SK-N-SH (cell line): ENCODE measurements around the gene PPM1L. TPM values are rescaled to one million over a fixed set of nuclear protein-coding genes. Genes with fewer than 3 reads are reported as not detected.
A peak's percentile ranks its signal among the peaks of the same experiment; 100 is the strongest.

ENCODE experiments used
- CTCF ChIA-PET: fragments of 300-600, 350-600 bp; formaldehyde crosslinking; extraction: SDS; loops from one replicate; lab custom pipeline; 2021; lab: Yijun Ruan, JAX
- POLR2A ChIA-PET: fragments of 350-600 bp; sonication (Branson Sonifier 250); formaldehyde crosslinking; extraction: SDS; loops from one replicate; lab custom pipeline; 2020; ENCODE audit warnings: antibody characterized with exemption, inconsistent platforms; lab: Yijun Ruan, JAX
- DNase-seq: peaks from one replicate; pipeline ENCODE4 v3.0.0; 2012
- H2AFZ ChIP-seq: fragments of 200-600 bp; sonication (generic); 2 replicates; pipeline ENCODE4 v1.8.1; 2016; ENCODE audit warnings: antibody characterized with exemption, mild to moderate bottlenecking, low read depth
- H3F3A ChIP-seq: fragments of 200-600 bp; sonication (generic); replicated peaks from 2 replicates; pipeline ENCODE3; 2016; ENCODE audit warnings: antibody characterized with exemption, mild to moderate bottlenecking; ENCODE audit not compliant: insufficient read depth
- H3K27ac ChIP-seq, 2 experiments: fragments of 200-500 bp in 1 of 2; fragments of 200-600 bp in 1 of 2; sonication (Bioruptor generic) in 1 of 2; sonication (generic), shearing (Covaris generic) in 1 of 2; 2 replicates each; pipeline versions ENCODE4 v1.5.1 to v1.6.1; 2014 to 2016; ENCODE audit warnings: low read depth in 2 of 2, inconsistent platforms in 1 of 2, low read length in 1 of 2, mild to moderate bottlenecking in 1 of 2, mixed read lengths in 1 of 2
- H3K27me3 ChIP-seq: fragments of 200-600 bp; sonication (generic), shearing (Covaris generic); 2 replicates; pipeline ENCODE4 v1.6.1; 2016; ENCODE audit warnings: mixed run types; ENCODE audit not compliant: insufficient read depth
- H3K36me3 ChIP-seq, 2 experiments: fragments of 200-500 bp in 1 of 2; fragments of 200-600 bp in 1 of 2; sonication (Bioruptor generic) in 1 of 2; sonication (generic) in 1 of 2; replicated peaks in 1 of 2; 2 replicates each; pipeline versions ENCODE3 to v1.5.1; 2014 to 2016; ENCODE audit warnings: low read length in 1 of 2, mild to moderate bottlenecking in 1 of 2; ENCODE audit not compliant: insufficient read depth in 2 of 2, control insufficient read depth in 1 of 2
- H3K4me1 ChIP-seq, 2 experiments: fragments of 200-500 bp in 1 of 2; fragments of 200-600 bp in 1 of 2; sonication (Bioruptor generic) in 1 of 2; sonication (generic), shearing (Covaris generic) in 1 of 2; 2 replicates each; pipeline versions ENCODE4 v1.5.1 to v1.6.1; 2014 to 2016; ENCODE audit warnings: low read depth in 1 of 2, low read length in 1 of 2, mixed run types in 1 of 2; ENCODE audit not compliant: insufficient read depth in 2 of 2, control insufficient read depth in 1 of 2
- H3K4me2 ChIP-seq: fragments of 200-600 bp; sonication (generic), shearing (Covaris generic); 2 replicates; pipeline ENCODE4 v1.6.1; 2017; ENCODE audit warnings: mixed run types
- H3K4me3 ChIP-seq, 2 experiments: fragments of 200-500 bp in 1 of 2; fragments of 200-600 bp in 1 of 2; sonication (Bioruptor generic) in 1 of 2; sonication (generic), shearing (Covaris generic) in 1 of 2; 2 replicates each; pipeline versions ENCODE4 v1.5.1 to v1.8.1; 2014 to 2016; ENCODE audit warnings: low read depth in 2 of 2, inconsistent platforms in 1 of 2, low read length in 1 of 2, mild to moderate bottlenecking in 1 of 2, mixed read lengths in 1 of 2, moderate library complexity in 1 of 2
- H3K79me2 ChIP-seq: fragments of 200-600 bp; sonication (generic); 2 replicates; pipeline ENCODE4 v1.8.1; 2017; ENCODE audit warnings: mild to moderate bottlenecking; ENCODE audit not compliant: insufficient read depth
- H3K9ac ChIP-seq: fragments of 200-600 bp; sonication (generic); 2 replicates; pipeline ENCODE4 v1.6.1; 2017; ENCODE audit warnings: mixed run types
- H3K9me2 ChIP-seq: fragments of 200-600 bp; sonication (generic); 2 replicates; pipeline ENCODE4 v1.6.1; 2017; ENCODE audit warnings: mixed run types
- H3K9me3 ChIP-seq: fragments of 200-600 bp; sonication (generic); 2 replicates; pipeline ENCODE4 v1.6.1; 2017; ENCODE audit warnings: mixed run types, mild to moderate bottlenecking, moderate library complexity
- H4K20me1 ChIP-seq: fragments of 200-600 bp; sonication (generic); 2 replicates; pipeline ENCODE4 v1.6.1; 2017; ENCODE audit warnings: mild to moderate bottlenecking, mixed run types; ENCODE audit not compliant: insufficient read depth
- FOXM1 ChIP-seq: IDR thresholded peaks from 2 replicates; pipeline ENCODE4 v1.4.0; 2012; ENCODE audit warnings: low read depth, mild to moderate bottlenecking
- GATA2 ChIP-seq: sonication (generic); formaldehyde crosslinking; IDR thresholded peaks from 2 replicates; pipeline ENCODE4 v1.5.0; 2020; ENCODE audit warnings: mild to moderate bottlenecking, missing genetic modification reagents
- NRF1 ChIP-seq: IDR thresholded peaks from 2 replicates; pipeline ENCODE4 v1.6.1; 2012; ENCODE audit warnings: low read depth, mild to moderate bottlenecking, low read length
- RAD21 ChIP-seq: IDR thresholded peaks from 2 replicates; pipeline ENCODE4 v1.6.1; 2012; ENCODE audit warnings: mild to moderate bottlenecking, low read length
- SMC3 ChIP-seq: IDR thresholded peaks from 2 replicates; pipeline ENCODE4 v1.6.1; 2012; ENCODE audit warnings: low read depth, low read length, improper control_type of control experiment
- WGBS: methylation state at CpG from one replicate; pipeline ENCODE4 v1.1.6; 2017; ENCODE audit warnings: low lambda C conversion rate; 5-methylcytosine and 5-hydroxymethylcytosine counted together
- polyA plus RNA-seq, 3 experiments: library from polyadenylated mRNA; depleted of rRNA; stranded (reverse); fragments of >200 nt; gene quantifications; 2 replicates each; pipeline ENCODE4 v1.2.3, GENCODE V29; 2012
- TF ChIP-seq, protein P1 (sequence below): fragments of 150-350 bp; IDR thresholded peaks from 2 replicates; pipeline ENCODE4 v1.6.1; 2017; ENCODE audit warnings: antibody characterized with exemption, low read length, low read depth, borderline replicate concordance

The PPM1L gene
- polyA plus RNA-seq, 1 of the 3 experiments (the other 2 are of a cell fraction) = 0.16 TPM

DNA sequence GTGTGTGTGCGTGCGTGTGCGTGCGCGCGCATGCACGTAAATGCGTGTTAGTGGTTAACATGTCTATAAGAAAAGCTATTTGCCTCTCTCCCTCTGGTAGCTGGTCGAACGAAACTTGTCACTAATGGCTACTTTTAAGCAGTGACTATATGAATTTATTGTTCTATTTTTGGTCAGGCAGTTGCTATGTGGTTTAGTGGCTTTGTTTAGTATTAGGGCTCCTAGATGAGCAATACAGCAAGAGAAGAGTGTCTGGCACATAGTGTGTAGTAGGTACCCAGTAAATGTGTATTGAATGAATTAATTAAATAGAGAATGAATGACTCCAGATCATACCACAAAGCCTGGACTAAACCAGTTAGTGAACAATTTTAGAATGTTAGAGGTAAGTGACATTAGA lies 171.6 kb downstream of the PPM1L start:
- H3K4me3 ChIP-seq = no peak overlapping the region
- no peaks in the 10 kb centered on the region for H4K20me1 ChIP-seq
- H2AFZ ChIP-seq = no peak overlapping the region
- H3K27ac ChIP-seq = no peak overlapping the region
- WGBS = 58% methylated on average over 10 of the region's 10 CpGs
- H3K9ac ChIP-seq = no peak overlapping the region
- no peak for DNase-seq
- no peaks in the 10 kb centered on the region for H3K36me3 ChIP-seq
- H3K79me2 ChIP-seq = no peaks in the 10 kb centered on the region
- peaks cover 0 to 9% of the 10 kb centered on the region in 2 experiments; a peak in 2 of 4 replicates for H3K4me1 ChIP-seq
- H3K9me2 ChIP-seq = no peaks in the 10 kb centered on the region
- no peak for TF ChIP-seq NRF1
- no peak for TF ChIP-seq FOXM1
- ChIA-PET POLR2A (no interaction called here), CTCF (interaction anchor here (0.8 to 3.1 kb wide), 6 partner anchors 11 to 169 kb away, joined by 3 to 9 read pairs (median 4); no protein-coding TSS in a partner anchor)
- no peak overlapping the region for H3K4me2 ChIP-seq
- H3K27me3 ChIP-seq = no peaks in the 10 kb centered on the region
- no peaks in the 10 kb centered on the region for H3K9me3 ChIP-seq
- H3F3A ChIP-seq = no peaks in the 10 kb centered on the region

DNA sequence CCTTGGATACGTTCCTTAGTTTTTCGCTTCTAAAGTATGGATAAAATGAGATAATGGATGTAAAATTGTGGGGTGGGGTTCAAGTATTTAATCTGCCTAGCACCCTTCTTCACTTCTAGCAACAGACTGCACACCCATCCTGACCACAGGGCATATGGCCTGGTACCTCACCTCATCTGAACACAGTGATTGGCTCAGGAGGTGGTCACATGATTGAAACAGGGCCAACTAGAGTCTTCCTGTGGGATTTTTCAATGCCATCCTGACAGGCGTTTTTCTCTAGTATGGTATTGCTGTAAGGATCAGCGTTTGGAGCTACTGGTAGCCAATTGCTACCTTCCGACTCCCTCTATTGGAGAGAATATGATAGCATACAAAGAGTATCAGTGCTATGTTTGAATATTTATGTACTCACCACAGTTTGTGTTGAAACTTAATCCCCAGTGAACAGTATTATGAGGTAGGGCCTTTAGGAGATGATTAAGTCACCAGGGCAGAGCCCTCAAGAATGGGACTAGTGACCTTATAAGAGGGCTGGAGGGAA lies 172.2 kb downstream of the PPM1L start:
- DNase-seq = no peak
- ChIA-PET POLR2A (no interaction called here), CTCF (interaction anchor here (1.0 to 5.9 kb wide), 7 partner anchors 10 to 351 kb away, joined by 3 to 33 read pairs (median 4); no protein-coding TSS in a partner anchor)

GRCh38 chr3:160929595-160929994 lies 173.6 kb downstream of the PPM1L start:
- Histone ChIP-seq H3K4me3 (no peak overlapping the region), H3K9me2 (no peaks in the 10 kb centered on the region), H3K4me2 (no peak overlapping the region), H3K4me1 (peaks cover 0 to 9% of the 10 kb centered on the region in 2 experiments; a peak in 2 of 4 replicates), H3K27me3 (no peaks in the 10 kb centered on the region), H3K9me3 (no peaks in the 10 kb centered on the region), H3K79me2 (no peaks in the 10 kb centered on the region), H3K9ac (no peak overlapping the region), H3K27ac (no peak overlapping the region), H3F3A (no peaks in the 10 kb centered on the region), H3K36me3 (no peaks in the 10 kb centered on the region), H4K20me1 (no peaks in the 10 kb centered on the region), H2AFZ (no peak overlapping the region)
- TF ChIP-seq SMC3 (peak; percentile 19; the same call in 1 of the 2 replicates), GATA2 (CRISPR knock-in tag) (no peak), RAD21 (peak; percentile 40; the same call in 1 of the 2 replicates)
- ChIA-PET POLR2A (no interaction called here), CTCF (interaction anchor here (1.3 to 7.4 kb wide), 5 partner anchors 9 to 171 kb away, joined by 3 to 46 read pairs (median 9); no protein-coding TSS in a partner anchor)
- DNase-seq = peak; percentile 29
- WGBS = 43% methylated on average over 2 of the region's 2 CpGs

More for the DNA sequence above, 172.2 kb downstream of the PPM1L start:
- TF ChIP-seq, protein P1, sequence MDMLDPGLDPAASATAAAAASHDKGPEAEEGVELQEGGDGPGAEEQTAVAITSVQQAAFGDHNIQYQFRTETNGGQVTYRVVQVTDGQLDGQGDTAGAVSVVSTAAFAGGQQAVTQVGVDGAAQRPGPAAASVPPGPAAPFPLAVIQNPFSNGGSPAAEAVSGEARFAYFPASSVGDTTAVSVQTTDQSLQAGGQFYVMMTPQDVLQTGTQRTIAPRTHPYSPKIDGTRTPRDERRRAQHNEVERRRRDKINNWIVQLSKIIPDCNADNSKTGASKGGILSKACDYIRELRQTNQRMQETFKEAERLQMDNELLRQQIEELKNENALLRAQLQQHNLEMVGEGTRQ = no peak
- TF ChIP-seq RAD21 = peak; percentile 43; the same call in 1 of the 2 replicates
- no peaks in the 10 kb centered on the region for H3K36me3 ChIP-seq
- no peaks in the 10 kb centered on the region for H3F3A ChIP-seq
- H3K27ac ChIP-seq = no peak overlapping the region
- WGBS = 73% methylated on average over 5 of the region's 5 CpGs
- no peaks in the 10 kb centered on the region for H4K20me1 ChIP-seq
- no peak overlapping the region for H2AFZ ChIP-seq
- H3K79me2 ChIP-seq = no peaks in the 10 kb centered on the region
- H3K9me3 ChIP-seq = no peaks in the 10 kb centered on the region
- H3K4me1 ChIP-seq = peaks cover 0 to 9% of the 10 kb centered on the region in 2 experiments; a peak in 2 of 4 replicates
- H3K9ac ChIP-seq = no peak overlapping the region
- H3K27me3 ChIP-seq = no peaks in the 10 kb centered on the region
- no peaks in the 10 kb centered on the region for H3K9me2 ChIP-seq
- no peak overlapping the region for H3K4me2 ChIP-seq
- H3K4me3 ChIP-seq = no peak overlapping the region
